Osteocyte (in vitro differentiated cells): ENCODE data around the gene KIRREL3. TPM values are rescaled to one million over a fixed set of nuclear protein-coding genes. Genes with fewer than 3 reads are reported as not detected.

Experiments used
- DNase-seq: peaks from one replicate; pipeline ENCODE4 v3.0.0; 2021; ENCODE audit warnings: mixed read lengths; ENCODE audit not compliant: unreplicated experiment; ENCODE audit errors: extremely low spot score
- H3K27ac Mint-ChIP-seq: one replicate; pipeline ENCODE4 v1.8.0; 2021; ENCODE audit warnings: mild to moderate bottlenecking, mixed read lengths; ENCODE audit not compliant: unreplicated experiment
- H3K27me3 Mint-ChIP-seq: one replicate; pipeline ENCODE4 v1.8.0; 2021; ENCODE audit warnings: mixed read lengths; ENCODE audit not compliant: unreplicated experiment
- H3K36me3 Mint-ChIP-seq: one replicate; pipeline ENCODE4 v1.8.0; 2021; ENCODE audit warnings: mixed read lengths; ENCODE audit not compliant: unreplicated experiment
- H3K4me1 Mint-ChIP-seq: one replicate; pipeline ENCODE4 v1.8.0; 2021; ENCODE audit warnings: mixed read lengths; ENCODE audit not compliant: unreplicated experiment
- H3K4me3 Mint-ChIP-seq: one replicate; pipeline ENCODE4 v1.8.0; 2021; ENCODE audit warnings: mild to moderate bottlenecking, moderate library complexity, mixed read lengths; ENCODE audit not compliant: unreplicated experiment
- H3K9me3 Mint-ChIP-seq: one replicate; pipeline ENCODE4 v1.8.0; 2021; ENCODE audit warnings: mixed read lengths; ENCODE audit not compliant: unreplicated experiment
- CTCF ChIP-seq: fragments of 200-600 bp; sonication (generic); IDR thresholded peaks from 2 replicates; pipeline ENCODE4 v1.5.0; 2021; ENCODE audit warnings: antibody characterized with exemption, mild to moderate bottlenecking, moderate library complexity
- total RNA-seq: library from RNA; stranded (reverse); gene quantifications from 2 replicates; pipeline ENCODE4 v1.2.1, GENCODE V29; 2021

The KIRREL3 gene
- total RNA-seq, 1 donor from 2014 or later, result 1.2 TPM

- Mint-ChIP-seq H3K27ac (no peak overlapping the region), H3K9me3 (no peaks in the 10 kb centered on the region), H3K36me3 (no peaks in the 10 kb centered on the region), H3K4me1 (no peaks in the 10 kb centered on the region), H3K27me3 (no peaks in the 10 kb centered on the region), H3K4me3 (no peak overlapping the region)
- DNase-seq, result no peak
- TF ChIP-seq CTCF, result no peak
These were observed 305.3 kb downstream of the KIRREL3 start for GRCh38 chr11:126695293-126695692.

GRCh38 chr11:126694065-126694625, 306.4 kb downstream of the KIRREL3 start:
- no peak overlapping the region for H3K27ac Mint-ChIP-seq
- H3K4me1 Mint-ChIP-seq, result no peaks in the 10 kb centered on the region
- no peaks in the 10 kb centered on the region for H3K36me3 Mint-ChIP-seq
- H3K27me3 Mint-ChIP-seq, result no peaks in the 10 kb centered on the region
- H3K4me3 Mint-ChIP-seq, result no peak overlapping the region
- no peak for TF ChIP-seq CTCF
- H3K9me3 Mint-ChIP-seq, result no peaks in the 10 kb centered on the region
- no peak for DNase-seq

GRCh38 chr11:126687477-126687876, 313.1 kb downstream of the KIRREL3 start:
- no peaks in the 10 kb centered on the region for H3K36me3 Mint-ChIP-seq
- no peak for DNase-seq
- no peak for TF ChIP-seq CTCF
- no peaks in the 10 kb centered on the region for H3K9me3 Mint-ChIP-seq
- H3K27me3 Mint-ChIP-seq, result no peaks in the 10 kb centered on the region
- H3K4me3 Mint-ChIP-seq, result no peak overlapping the region
- no peaks in the 10 kb centered on the region for H3K4me1 Mint-ChIP-seq
- no peak overlapping the region for H3K27ac Mint-ChIP-seq

GRCh38 chr11:126686938-126687337, 313.6 kb downstream of the KIRREL3 start:
- Mint-ChIP-seq H3K27ac (no peak overlapping the region), H3K4me3 (no peak overlapping the region), H3K27me3 (no peaks in the 10 kb centered on the region), H3K36me3 (no peaks in the 10 kb centered on the region), H3K9me3 (no peaks in the 10 kb centered on the region), H3K4me1 (no peaks in the 10 kb centered on the region)
- DNase-seq, result no peak
- TF ChIP-seq CTCF, result no peak

GRCh38 chr11:126683766-126684728, 316.5 kb downstream of the KIRREL3 start:
- H3K4me3 Mint-ChIP-seq, result no peak overlapping the region

More at GRCh38 chr11:126683766-126684728, 316.5 kb downstream of the KIRREL3 start:
- no peak for TF ChIP-seq CTCF
- Mint-ChIP-seq H3K27ac (no peak overlapping the region), H3K27me3 (no peaks in the 10 kb centered on the region), H3K9me3 (no peaks in the 10 kb centered on the region), H3K4me1 (no peaks in the 10 kb centered on the region), H3K36me3 (no peaks in the 10 kb centered on the region)
- DNase-seq, result no peak
